AG10803 (cell line): ENCODE results near the gene NUAK1.
A peak's percentile ranks its signal among the peaks of the same experiment; 100 is the strongest.

ENCODE experiments used
- DNase-seq: peaks from one replicate; pipeline ENCODE4 v3.0.0; 2010; ENCODE audit warnings: low read depth
- H3K4me3 ChIP-seq: 2 replicates; pipeline ENCODE4 v1.5.1; 2011; ENCODE audit warnings: mild to moderate bottlenecking, low read length, control low read depth
- TF ChIP-seq, protein P1 (sequence below): conservative IDR thresholded peaks from 2 replicates; pipeline ENCODE4 v1.5.1; 2011; ENCODE audit warnings: mild to moderate bottlenecking, low read length, control low read depth, inconsistent platforms

Gene NUAK1

DNA sequence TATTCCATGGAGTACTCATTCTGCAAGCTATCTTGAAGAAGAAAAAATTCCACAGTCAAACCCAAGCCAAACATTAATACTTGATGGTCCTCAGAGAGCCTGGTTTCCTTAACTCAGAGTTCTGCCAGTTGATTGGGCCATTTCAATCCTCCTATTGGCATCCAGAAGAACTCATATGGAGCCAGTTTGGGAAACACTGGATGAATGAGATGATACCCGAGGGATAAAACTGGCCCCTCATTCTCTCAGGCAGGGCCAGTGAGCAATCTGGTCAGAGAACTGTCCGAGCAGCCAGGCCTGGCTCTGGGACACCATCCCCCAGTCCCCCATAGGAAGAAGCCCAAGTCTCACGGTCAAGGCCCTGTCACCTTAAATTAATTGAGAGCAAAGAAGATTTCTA lies 48.8 kb downstream of the NUAK1 start:
- H3K4me3 ChIP-seq: no peak overlapping the region
- no peak for DNase-seq
- TF ChIP-seq, protein P1, sequence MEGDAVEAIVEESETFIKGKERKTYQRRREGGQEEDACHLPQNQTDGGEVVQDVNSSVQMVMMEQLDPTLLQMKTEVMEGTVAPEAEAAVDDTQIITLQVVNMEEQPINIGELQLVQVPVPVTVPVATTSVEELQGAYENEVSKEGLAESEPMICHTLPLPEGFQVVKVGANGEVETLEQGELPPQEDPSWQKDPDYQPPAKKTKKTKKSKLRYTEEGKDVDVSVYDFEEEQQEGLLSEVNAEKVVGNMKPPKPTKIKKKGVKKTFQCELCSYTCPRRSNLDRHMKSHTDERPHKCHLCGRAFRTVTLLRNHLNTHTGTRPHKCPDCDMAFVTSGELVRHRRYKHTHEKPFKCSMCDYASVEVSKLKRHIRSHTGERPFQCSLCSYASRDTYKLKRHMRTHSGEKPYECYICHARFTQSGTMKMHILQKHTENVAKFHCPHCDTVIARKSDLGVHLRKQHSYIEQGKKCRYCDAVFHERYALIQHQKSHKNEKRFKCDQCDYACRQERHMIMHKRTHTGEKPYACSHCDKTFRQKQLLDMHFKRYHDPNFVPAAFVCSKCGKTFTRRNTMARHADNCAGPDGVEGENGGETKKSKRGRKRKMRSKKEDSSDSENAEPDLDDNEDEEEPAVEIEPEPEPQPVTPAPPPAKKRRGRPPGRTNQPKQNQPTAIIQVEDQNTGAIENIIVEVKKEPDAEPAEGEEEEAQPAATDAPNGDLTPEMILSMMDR: no peak

DNA sequence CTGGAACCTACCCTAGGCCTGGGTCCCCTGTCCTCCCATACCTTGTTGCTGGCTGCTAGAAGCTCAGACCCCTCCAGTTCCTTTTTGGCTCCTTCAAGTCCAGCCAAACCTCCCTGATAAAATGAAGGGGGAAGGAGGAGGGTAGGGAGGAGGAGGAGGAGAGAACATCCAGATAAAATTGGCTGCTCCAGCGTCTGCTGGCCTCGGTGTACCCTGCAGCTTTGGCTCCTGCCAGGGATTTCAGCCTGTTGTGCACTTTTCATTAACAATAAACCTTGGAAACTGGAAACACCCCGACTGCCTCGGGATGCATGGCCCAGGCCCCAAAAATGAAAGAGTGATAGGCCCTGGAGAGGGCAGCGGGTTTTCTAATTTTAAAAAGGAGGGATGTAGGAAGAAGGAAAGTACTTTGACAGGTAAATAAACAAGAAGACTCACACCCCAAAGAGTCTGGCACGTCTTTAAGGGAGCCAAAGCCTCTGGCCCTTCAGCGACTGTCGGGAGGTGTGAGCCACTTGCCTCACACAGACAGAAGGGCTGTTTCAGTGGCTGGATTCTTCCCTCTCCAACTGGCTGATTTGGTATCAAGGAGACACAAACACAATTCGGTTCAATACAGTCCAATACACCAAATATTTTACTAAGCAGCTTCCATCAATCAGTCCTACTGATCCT lies 49.8 kb downstream of the NUAK1 start:
- no peak overlapping the region for H3K4me3 ChIP-seq
- no peak for DNase-seq
- TF ChIP-seq, protein P1: no peak

DNA sequence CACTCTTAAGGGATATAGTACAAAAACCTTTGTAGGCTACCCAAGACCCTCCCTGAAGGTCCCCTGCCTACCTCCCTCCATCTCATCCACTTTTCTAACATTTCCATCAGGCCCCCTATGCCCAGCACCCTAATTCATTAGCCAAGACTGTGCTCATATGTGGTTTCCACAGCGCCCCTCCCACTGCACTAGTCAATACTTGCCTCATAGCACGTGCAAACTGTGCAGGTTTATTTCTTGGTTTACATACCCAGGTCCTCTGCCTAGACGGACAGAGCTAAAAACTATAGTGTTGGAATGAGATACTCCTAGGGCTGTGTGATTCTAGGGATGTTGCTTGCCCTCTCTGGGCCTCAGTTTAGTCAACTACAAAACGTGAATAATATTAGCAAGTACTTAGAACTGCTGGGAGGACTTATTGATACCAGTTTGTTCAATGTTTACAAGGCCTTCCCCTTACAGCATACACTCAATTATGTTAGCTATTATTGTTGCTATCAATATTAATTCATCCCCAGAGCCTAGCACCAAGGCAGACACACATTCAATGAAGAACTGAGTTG lies 50.4 kb downstream of the NUAK1 start:
- no peak overlapping the region for H3K4me3 ChIP-seq
- TF ChIP-seq, protein P1: no peak
- DNase-seq: no peak

DNA sequence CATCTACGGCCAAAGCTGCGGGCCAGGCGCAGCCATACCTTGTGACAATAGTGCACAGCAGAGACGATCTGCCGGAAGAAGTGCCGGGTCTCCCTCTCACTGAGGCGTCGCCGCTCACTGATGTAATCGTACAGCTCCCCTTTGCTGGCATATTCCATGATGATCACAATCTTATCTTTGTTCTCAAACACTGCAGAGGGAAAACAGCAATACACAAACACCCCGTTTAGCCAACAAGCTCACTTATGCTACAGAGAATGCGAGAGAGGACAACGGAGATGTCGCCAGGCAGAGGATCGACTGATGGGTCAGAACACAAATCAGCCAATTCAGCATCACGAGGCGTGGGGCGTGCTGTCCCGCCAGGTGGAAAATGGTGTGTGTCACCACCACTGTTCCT lies 52.1 kb downstream of the NUAK1 start:
- TF ChIP-seq, protein P1: no peak
- no peak for DNase-seq

DNA sequence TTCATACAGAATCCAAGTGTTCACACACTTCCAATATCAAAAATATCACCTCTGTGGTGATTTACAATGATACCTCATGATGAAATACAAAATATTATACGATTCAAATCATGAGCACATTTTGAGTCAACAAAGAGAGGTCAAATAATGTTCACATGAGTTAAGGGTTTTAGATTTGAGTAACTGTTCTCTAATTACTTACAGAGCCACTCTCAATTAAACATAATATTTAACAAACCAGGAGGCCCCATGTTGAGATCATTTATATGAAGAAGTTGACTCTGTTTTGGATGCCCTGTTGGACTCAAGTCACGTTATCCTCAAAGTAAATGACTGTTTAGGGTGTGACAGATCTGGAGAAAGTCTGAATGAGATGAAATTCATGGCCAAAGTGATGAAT lies 53.5 kb downstream of the NUAK1 start:
- no peak overlapping the region for H3K4me3 ChIP-seq
- DNase-seq: no peak
- TF ChIP-seq, protein P1: no peak

More for the DNA sequence above, 52.1 kb downstream of the NUAK1 start:
- H3K4me3 ChIP-seq: no peak overlapping the region

DNA sequence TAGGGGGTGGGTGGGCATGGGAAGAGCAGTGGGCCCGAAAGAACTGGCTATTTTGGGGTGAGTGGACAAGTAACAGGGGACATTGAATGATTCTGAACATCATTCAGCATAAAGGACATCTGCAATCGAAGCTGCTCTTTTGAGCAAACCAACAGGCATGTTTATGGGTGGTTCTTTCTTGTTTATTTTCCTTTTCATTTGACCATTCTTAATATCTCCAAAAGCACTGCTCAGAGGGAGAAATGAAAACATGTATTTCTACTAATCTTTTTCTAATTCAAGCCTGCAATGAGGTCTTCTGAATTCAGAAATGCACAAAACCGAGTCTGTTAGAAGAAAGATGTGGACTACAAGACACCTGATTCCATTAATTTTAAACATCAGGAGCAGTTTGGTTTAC lies 54.0 kb downstream of the NUAK1 start:
- H3K4me3 ChIP-seq: no peak overlapping the region
- TF ChIP-seq, protein P1: no peak
- no peak for DNase-seq

DNA sequence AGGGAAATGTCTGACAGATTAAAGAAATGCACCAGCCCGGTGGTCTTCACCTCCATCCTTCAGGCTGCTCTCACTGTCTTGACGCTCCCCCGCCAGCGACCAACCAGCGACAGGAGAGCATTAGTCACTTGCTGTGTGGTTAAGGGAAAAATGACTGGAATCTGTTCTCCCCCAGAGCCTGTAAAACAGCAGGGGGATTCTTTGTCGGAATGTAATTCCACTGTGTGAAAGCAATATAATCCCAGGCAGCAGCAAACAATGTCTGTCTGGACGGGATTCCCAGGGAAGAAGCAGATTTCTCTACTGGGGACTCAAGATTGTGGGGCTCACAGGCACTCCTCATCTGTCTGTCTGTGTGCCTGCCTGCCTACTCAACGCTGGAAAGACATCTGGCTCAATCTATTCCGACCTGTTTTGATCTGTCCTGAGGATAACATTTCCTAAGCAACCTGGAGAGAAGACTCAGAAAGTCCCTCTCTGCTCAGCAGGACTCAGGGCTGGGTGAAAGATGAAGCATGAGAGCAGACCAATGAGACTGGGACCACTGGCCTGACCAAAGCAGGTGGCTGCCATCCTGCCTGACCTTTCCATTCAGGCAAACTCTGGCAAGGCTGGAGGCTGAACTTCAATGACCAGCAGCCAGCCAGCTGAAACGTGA lies 54.6 kb downstream of the NUAK1 start:
- H3K4me3 ChIP-seq: no peak overlapping the region
- DNase-seq: peak; percentile 95
- TF ChIP-seq, protein P1: no peak
